ENCODE measurements around the gene OBP2B. TPM values are rescaled to one million over a fixed set of nuclear protein-coding genes. Genes with fewer than 3 reads are reported as not detected.
A peak's percentile ranks its signal among the peaks of the same experiment; 100 is the strongest.

OBP2B gene
- total RNA-seq, 4 donors from 2014 or later = not detected

GRCh38 chr9:133181561-133181960, 27.5 kb downstream of the OBP2B start:
- in situ Hi-C loops (cut with MboI; ENCODE audit: low sequenced_read_pairs in 4 of 4) (loop anchor here in 3 of 4 donors (10.0 to 25.0 kb wide), 2 partner anchors 303 to 306 kb away; partner anchors contain the start of gene SLC2A6 (in 1 of the 3)), intact Hi-C loops (cut with DNase I; ENCODE audit: low total_unique reads) (loop anchor here (2.0 to 10.0 kb wide), 2 partner anchors 79 to 137 kb away; no protein-coding TSS in a partner anchor)
- TF ChIP-seq POLR2A (IDR thresholded peaks at IDR 0.05) (no peak), CTCF (IDR thresholded peaks at IDR 0.05 in 4 of 5, conservative IDR thresholded peaks at IDR 0.05 in 1 of 5) (no peak)

GRCh38 chr9:133180953-133181352, 28.1 kb downstream of the OBP2B start:
- in situ Hi-C loops (cut with MboI; ENCODE audit: low sequenced_read_pairs in 4 of 4) (loop anchor here in 3 of 4 donors (10.0 to 25.0 kb wide), 2 partner anchors 304 to 306 kb away; partner anchors contain the start of gene SLC2A6 (in 1 of the 3)), intact Hi-C loops (cut with DNase I; ENCODE audit: low total_unique reads) (loop anchor here (2.0 to 10.0 kb wide), 2 partner anchors 78 to 136 kb away; no protein-coding TSS in a partner anchor)
- peak overlapping the region in 1 of 4 donors; percentile 33 for H3K27ac ChIP-seq
- ATAC-seq (no peak), DNase-seq (no peak)
- no peaks in the 10 kb centered on the region for H3K36me3 ChIP-seq
- no peaks in the 10 kb centered on the region for H3K9me3 ChIP-seq
- TF ChIP-seq CTCF (IDR thresholded peaks at IDR 0.05 in 4 of 5, conservative IDR thresholded peaks at IDR 0.05 in 1 of 5) (no peak), POLR2A (IDR thresholded peaks at IDR 0.05) (no peak)
- H3K27me3 ChIP-seq = peaks cover 0 to 4% (median 3%) of the 10 kb centered on the region in 3 donors
- H3K4me3 ChIP-seq = no peak overlapping the region
- H3K4me1 ChIP-seq = no peaks in the 10 kb centered on the region

More at GRCh38 chr9:133181561-133181960, 27.5 kb downstream of the OBP2B start:
- DNase-seq (no peak), ATAC-seq (no peak)
- H3K27ac ChIP-seq = no peak overlapping the region
- peaks cover 0 to 4% (median 3%) of the 10 kb centered on the region in 3 donors for H3K27me3 ChIP-seq
- no peak overlapping the region for H3K4me3 ChIP-seq
- H3K4me1 ChIP-seq = no peaks in the 10 kb centered on the region
- H3K9me3 ChIP-seq = no peaks in the 10 kb centered on the region
- H3K36me3 ChIP-seq = no peaks in the 10 kb centered on the region

GRCh38 chr9:133173056-133173455, 36.0 kb downstream of the OBP2B start:
- Histone ChIP-seq H3K4me1 (no peaks in the 10 kb centered on the region), H3K9me3 (no peaks in the 10 kb centered on the region), H3K27ac (no peak overlapping the region), H3K4me3 (no peak overlapping the region), H3K36me3 (no peaks in the 10 kb centered on the region), H3K27me3 (peaks cover 0 to 5% (median 0%) of the 10 kb centered on the region in 3 donors)
- ATAC-seq (no peak), DNase-seq (no peak)
- in situ Hi-C loops (cut with MboI; ENCODE audit: low sequenced_read_pairs in 4 of 4) = loop anchor here in 1 of 4 donors (10.0 kb wide), 1 partner anchor 312 kb away; no protein-coding TSS in a partner anchor
- TF ChIP-seq POLR2A (IDR thresholded peaks at IDR 0.05) (no peak), CTCF (IDR thresholded peaks at IDR 0.05 in 4 of 5, conservative IDR thresholded peaks at IDR 0.05 in 1 of 5) (no peak)
- intact Hi-C loops (cut with DNase I; ENCODE audit: low total_unique reads) = no loop called here

- in situ Hi-C loops (cut with MboI; ENCODE audit: low sequenced_read_pairs in 4 of 4) = loop anchor here in 1 of 4 donors (10.0 kb wide), 1 partner anchor 313 kb away; no protein-coding TSS in a partner anchor
- intact Hi-C loops (cut with DNase I; ENCODE audit: low total_unique reads) = no loop called here
Observed at GRCh38 chr9:133171161-133171961, 37.7 kb downstream of the OBP2B start.

More at GRCh38 chr9:133171161-133171961, 37.7 kb downstream of the OBP2B start:
- Histone ChIP-seq H3K4me1 (no peaks in the 10 kb centered on the region), H3K4me3 (no peak overlapping the region), H3K36me3 (no peaks in the 10 kb centered on the region), H3K27me3 (peaks cover 0 to 5% (median 0%) of the 10 kb centered on the region in 3 donors), H3K27ac (no peak overlapping the region), H3K9me3 (no peaks in the 10 kb centered on the region)
- TF ChIP-seq CTCF (IDR thresholded peaks at IDR 0.05 in 4 of 5, conservative IDR thresholded peaks at IDR 0.05 in 1 of 5) (no peak), POLR2A (IDR thresholded peaks at IDR 0.05) (no peak)
- ATAC-seq (no peak), DNase-seq (no peak)
